Thoracic aorta (tissue), 2 donors: ENCODE data around the gene CPSF7. TPM values are rescaled to one million over a fixed set of nuclear protein-coding genes. Genes with fewer than 3 reads are reported as not detected.
"Not testable (repeated sequence)": the region's sequence is repeated elsewhere in the genome, so short reads cannot be mapped to it uniquely, and the experiment has no call there.

Source experiments
- ATAC-seq: fragments of 150-250 bp; one replicate; pipeline ENCODE4 v1.8.0; 2017; ENCODE audit warnings: low read depth; ENCODE audit not compliant: insufficient number of reproducible peaks, low FRiP score
- DNase-seq: peaks from one replicate; pipeline ENCODE4 v3.0.0-alpha.2; 2020; ENCODE audit warnings: low spot score
- H3K27ac ChIP-seq, 2 donors: fragments of 200-600 bp; sonication (generic); 1 replicate in 1 of 2; 2 replicates in 1 of 2; pipeline ENCODE4 v1.5.1; 2016; ENCODE audit warnings: mild to moderate bottlenecking in 2 of 2, moderate library complexity in 2 of 2
- H3K27me3 ChIP-seq: fragments of 200-600 bp; sonication (generic); replicated peaks from 2 replicates; pipeline ENCODE4 v1.6.0; 2016; ENCODE audit warnings: mild to moderate bottlenecking; ENCODE audit not compliant: insufficient read depth
- H3K36me3 ChIP-seq: fragments of 200-600 bp; sonication (generic); one replicate; pipeline ENCODE4 v1.5.1; 2016
- H3K4me1 ChIP-seq, 2 donors: fragments of 200-600 bp; sonication (generic); 1 replicate in 1 of 2; 2 replicates in 1 of 2; pipeline versions ENCODE4 v1.5.1 to v1.6.0; 2016; ENCODE audit warnings: low read depth in 2 of 2, mild to moderate bottlenecking in 1 of 2; ENCODE audit not compliant: control insufficient read depth in 1 of 2
- H3K4me3 ChIP-seq: fragments of 200-600 bp; sonication (generic); 2 replicates; pipeline ENCODE4 v1.5.1; 2016; ENCODE audit warnings: mild to moderate bottlenecking
- H3K9me3 ChIP-seq: fragments of 200-600 bp; sonication (generic); 2 replicates; pipeline ENCODE4 v1.5.1; 2016
- total RNA-seq, 2 donors: library from RNA; depleted of rRNA; stranded (reverse); fragments of >200 nt; gene quantifications; one replicate each; pipeline versions ENCODE4 v1.1.0 to v1.2.3, GENCODE V29; 2016
- TF ChIP-seq, protein P1 (sequence below): fragments of 200-600 bp; sonication (generic); IDR thresholded peaks from one replicate; pipeline ENCODE4 v1.5.1; 2019; ENCODE audit warnings: antibody characterized with exemption

The CPSF7 gene
- total RNA-seq, 2 donors from 2014 or later: 54.3 to 69.7 TPM

DNA sequence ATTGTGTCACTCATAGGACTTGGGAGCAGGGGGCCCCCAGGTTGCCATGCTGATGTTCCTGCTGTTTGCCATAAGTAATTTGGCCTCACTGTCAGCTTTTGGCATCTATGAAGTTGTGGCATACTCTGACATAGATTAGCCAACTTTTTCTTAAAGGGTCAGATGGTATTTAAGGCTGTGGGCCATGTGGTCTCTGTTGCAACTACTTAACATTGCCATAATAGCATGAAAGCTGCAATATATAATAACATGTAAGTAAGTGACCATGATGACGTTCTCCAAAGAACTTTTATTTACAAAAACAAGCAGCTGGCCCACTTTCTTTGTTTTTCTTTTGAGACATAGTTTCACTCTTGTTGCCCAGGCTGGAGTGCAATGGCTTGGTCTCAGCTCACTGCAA lies 39.6 kb downstream of the CPSF7 start:
- Histone ChIP-seq H3K4me1 (peaks cover 0 to 19% of the 10 kb centered on the region in 2 donors), H3K36me3 (no peaks in the 10 kb centered on the region), H3K27ac (no peak overlapping the region), H3K27me3 (no peaks in the 10 kb centered on the region), H3K9me3 (no peaks in the 10 kb centered on the region), H3K4me3 (no peak overlapping the region)
- TF ChIP-seq, protein P1, sequence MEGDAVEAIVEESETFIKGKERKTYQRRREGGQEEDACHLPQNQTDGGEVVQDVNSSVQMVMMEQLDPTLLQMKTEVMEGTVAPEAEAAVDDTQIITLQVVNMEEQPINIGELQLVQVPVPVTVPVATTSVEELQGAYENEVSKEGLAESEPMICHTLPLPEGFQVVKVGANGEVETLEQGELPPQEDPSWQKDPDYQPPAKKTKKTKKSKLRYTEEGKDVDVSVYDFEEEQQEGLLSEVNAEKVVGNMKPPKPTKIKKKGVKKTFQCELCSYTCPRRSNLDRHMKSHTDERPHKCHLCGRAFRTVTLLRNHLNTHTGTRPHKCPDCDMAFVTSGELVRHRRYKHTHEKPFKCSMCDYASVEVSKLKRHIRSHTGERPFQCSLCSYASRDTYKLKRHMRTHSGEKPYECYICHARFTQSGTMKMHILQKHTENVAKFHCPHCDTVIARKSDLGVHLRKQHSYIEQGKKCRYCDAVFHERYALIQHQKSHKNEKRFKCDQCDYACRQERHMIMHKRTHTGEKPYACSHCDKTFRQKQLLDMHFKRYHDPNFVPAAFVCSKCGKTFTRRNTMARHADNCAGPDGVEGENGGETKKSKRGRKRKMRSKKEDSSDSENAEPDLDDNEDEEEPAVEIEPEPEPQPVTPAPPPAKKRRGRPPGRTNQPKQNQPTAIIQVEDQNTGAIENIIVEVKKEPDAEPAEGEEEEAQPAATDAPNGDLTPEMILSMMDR: no peak
- ATAC-seq: no peak
- DNase-seq: no peak

DNA sequence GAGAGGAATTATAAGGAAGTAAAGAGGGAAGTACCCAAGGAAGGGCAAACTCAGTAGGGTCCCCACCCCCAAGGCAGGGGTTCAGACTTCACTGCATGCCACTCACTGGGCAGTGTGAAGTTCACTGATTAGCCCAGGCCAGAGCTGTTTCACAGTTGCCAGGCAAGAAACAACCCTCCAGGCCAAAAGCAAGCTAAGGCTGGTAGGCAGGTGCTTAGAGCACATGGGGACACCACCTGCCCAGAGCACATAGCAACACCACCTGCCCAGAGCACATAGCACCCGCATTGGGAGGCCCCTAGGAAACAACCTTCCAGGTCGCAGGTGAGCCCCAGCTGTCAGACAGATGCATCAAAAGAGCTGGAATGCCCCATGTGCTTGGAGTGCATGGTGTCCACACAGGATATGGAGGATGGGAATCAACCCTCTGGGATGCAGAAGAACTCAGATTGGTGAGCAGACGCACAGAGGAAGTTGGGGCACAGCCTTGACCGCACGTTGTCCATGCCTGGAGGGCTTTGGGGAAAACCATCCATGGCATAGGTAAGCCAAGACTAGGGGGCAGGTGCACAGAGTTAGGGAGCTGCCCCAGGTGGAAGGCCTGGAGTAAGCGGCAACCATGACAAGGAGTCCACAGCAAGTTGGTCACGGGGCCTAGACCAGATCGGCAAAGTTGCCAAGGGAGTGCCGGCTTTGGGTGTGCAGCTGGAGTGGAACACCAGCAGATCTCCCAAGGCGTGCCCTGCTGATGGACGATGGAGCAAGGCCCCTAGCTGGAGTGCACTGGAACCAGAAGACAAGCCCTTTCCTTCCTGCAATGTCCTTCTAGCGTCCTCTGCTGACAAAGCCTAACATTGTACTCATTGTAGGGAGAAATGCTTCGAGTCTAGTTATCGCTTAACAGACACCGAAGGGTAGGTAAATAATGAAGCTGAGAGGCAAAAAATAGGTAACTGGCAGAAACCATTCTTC lies 45.2 kb downstream of the CPSF7 start:
- no peaks in the 10 kb centered on the region for H3K36me3 ChIP-seq
- H3K4me3 ChIP-seq: no peak overlapping the region
- DNase-seq (no peak), ATAC-seq (no peak)
- TF ChIP-seq, protein P1: no peak
- no peak overlapping the region for H3K27ac ChIP-seq
- peaks cover 2 to 3% of the 10 kb centered on the region in 2 donors for H3K4me1 ChIP-seq
- H3K27me3 ChIP-seq: no peaks in the 10 kb centered on the region
- H3K9me3 ChIP-seq: no peaks in the 10 kb centered on the region

DNA sequence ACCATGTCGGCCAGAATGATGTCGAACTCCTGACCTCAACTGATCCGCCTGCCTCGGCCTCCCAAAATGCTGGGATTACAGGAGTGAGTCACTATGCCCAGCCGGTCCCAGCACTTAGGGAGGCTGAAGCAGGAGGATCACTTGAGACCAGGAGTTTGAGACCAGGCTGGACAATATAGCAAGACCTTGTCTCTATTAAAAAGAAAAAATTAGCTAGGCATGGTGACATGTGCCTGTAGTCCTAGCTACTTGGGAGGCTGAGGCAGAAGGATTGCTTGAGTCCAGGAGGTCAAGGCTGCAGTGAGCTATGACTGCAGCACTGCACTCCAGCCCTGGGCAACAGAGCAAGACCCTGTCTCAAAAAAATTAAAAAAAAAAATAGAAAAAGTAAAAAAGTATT lies 45.9 kb downstream of the CPSF7 start:
- H3K27me3 ChIP-seq, H3K4me3 ChIP-seq, H3K27ac ChIP-seq, H3K36me3 ChIP-seq, H3K9me3 ChIP-seq, ATAC-seq, DNase-seq: not testable (repeated sequence)
- H3K4me1 ChIP-seq: peaks cover 8 to 10% of the 10 kb centered on the region in 2 donors

DNA sequence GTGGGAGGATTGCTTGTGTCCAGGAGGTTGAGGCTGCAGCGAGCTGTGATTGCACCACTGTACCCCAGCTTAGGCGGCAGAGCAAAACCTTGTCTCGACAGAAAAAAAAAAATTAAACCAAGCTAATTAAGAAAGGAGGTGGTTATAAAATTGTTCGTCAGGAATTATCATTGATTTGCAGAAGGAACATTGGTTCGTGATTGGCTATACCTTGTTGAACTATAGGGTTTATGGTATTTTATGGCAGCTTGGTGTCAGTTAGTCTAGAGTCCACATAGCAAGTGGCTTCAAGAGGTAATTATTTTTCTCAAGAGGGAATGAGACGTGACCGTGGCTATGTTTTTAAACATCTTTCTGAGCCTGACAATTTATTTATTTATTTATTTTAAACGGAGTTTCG lies 48.9 kb downstream of the CPSF7 start:
- DNase-seq: no peak
- Histone ChIP-seq H3K27ac (no peak overlapping the region), H3K27me3 (no peaks in the 10 kb centered on the region), H3K4me1 (peaks cover 10 to 16% of the 10 kb centered on the region in 2 donors), H3K4me3 (no peak overlapping the region), H3K9me3 (no peaks in the 10 kb centered on the region), H3K36me3 (peaks cover 3% of the 10 kb centered on the region)
- ATAC-seq: no peak
- TF ChIP-seq, protein P1: no peak

DNA sequence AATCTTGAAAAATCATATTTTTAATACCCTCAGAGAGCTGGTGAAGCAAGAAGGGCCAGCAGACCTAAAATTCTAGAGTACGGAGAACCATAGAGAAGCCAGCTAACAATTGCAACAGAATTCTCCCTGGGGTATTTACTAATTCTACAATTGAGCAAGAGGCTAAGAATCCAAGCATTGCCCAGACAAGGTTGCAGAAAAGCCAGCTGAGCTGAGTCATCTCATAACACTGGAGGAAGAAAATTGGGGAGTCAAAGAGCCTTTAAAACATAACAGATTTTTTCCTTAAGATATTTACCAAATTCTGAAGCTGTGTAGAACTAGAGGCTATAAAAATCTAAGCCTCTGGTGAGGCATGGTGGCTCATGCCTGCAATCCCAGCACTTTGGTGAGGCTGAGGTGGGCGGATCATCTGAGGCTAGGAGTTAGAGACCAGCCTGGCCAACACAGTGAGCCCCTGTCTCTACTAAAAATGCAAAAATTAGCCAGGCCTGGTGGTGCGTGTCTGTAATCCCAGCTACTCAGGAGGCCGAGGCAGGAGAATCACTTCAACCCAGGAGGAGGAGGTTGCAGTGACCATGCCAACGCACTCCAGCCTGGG lies 51.0 kb downstream of the CPSF7 start:
- Histone ChIP-seq H3K36me3 (peaks cover 4% of the 10 kb centered on the region), H3K27ac (peak overlapping the region; percentile 83 to 88), H3K27me3 (no peaks in the 10 kb centered on the region), H3K4me3 (no peak overlapping the region), H3K4me1 (peaks cover 10 to 16% of the 10 kb centered on the region in 2 donors), H3K9me3 (no peaks in the 10 kb centered on the region)
- no peak for DNase-seq
- peak; percentile 98 for ATAC-seq
- TF ChIP-seq, protein P1: no peak
